HepG2 (cell line): ENCODE results near the gene TTBK1. TPM values are rescaled to one million over a fixed set of nuclear protein-coding genes. Genes with fewer than 3 reads are reported as not detected.
A peak's percentile ranks its signal among the peaks of the same experiment; 100 is the strongest.

Experiments used
- CBX2 ChIP-seq, 2 experiments: fragments of 200-600 bp in 1 of 2; sonication (generic); formaldehyde crosslinking in 1 of 2; IDR thresholded peaks; 2 replicates each; pipeline versions ENCODE4 v1.7.0 to v1.8.1; 2018 to 2022; ENCODE audit warnings: low read depth in 2 of 2, low read length in 1 of 2, mild to moderate bottlenecking in 1 of 2, missing genetic modification reagents in 1 of 2
- CENPX ChIP-seq: sonication (generic); formaldehyde crosslinking; IDR thresholded peaks from 2 replicates; pipeline ENCODE4 v1.9.0; 2021; ENCODE audit warnings: mild to moderate bottlenecking, missing genetic modification reagents, moderate library complexity
- CHD2 ChIP-seq: IDR thresholded peaks from 2 replicates; pipeline ENCODE4 v1.6.1; 2011; ENCODE audit warnings: low read depth, low read length, improper control_type of control experiment
- ETV5 ChIP-seq: IDR thresholded peaks from 2 replicates; pipeline ENCODE4 v1.6.1; 2018; ENCODE audit warnings: missing biosample characterization, missing genetic modification reagents, inconsistent platforms, borderline replicate concordance
- GATAD2A ChIP-seq: IDR thresholded peaks from 2 replicates; pipeline ENCODE4 v1.6.1; 2016
- NBN ChIP-seq: fragments of 450-650 bp; conservative IDR thresholded peaks from 2 replicates; pipeline ENCODE4 v1.6.1; 2017
- RBFOX2 ChIP-seq: fragments of 200-400 bp; formaldehyde crosslinking; IDR thresholded peaks from 2 replicates; pipeline ENCODE4 v1.6.1; 2017; ENCODE audit warnings: low read depth, mild to moderate bottlenecking, low read length
- REL ChIP-seq: sonication (generic); formaldehyde crosslinking; conservative IDR thresholded peaks from 2 replicates; pipeline ENCODE4 v1.8.0; 2022; ENCODE audit warnings: mild to moderate bottlenecking, missing genetic modification reagents, moderate library complexity
- SMC3 ChIP-seq: IDR thresholded peaks from 2 replicates; pipeline ENCODE4 v1.6.1; 2011; ENCODE audit warnings: low read length, improper control_type of control experiment
- TAF1 ChIP-seq: sonication (generic); formaldehyde crosslinking; IDR thresholded peaks from 2 replicates; pipeline ENCODE4 v1.4.0; 2020; ENCODE audit warnings: missing genetic modification reagents
- ZIK1 ChIP-seq: sonication (generic); formaldehyde crosslinking; IDR thresholded peaks from 2 replicates; pipeline ENCODE4 v1.5.0; 2020; ENCODE audit warnings: mild to moderate bottlenecking, low read depth, missing genetic modification reagents, borderline replicate concordance
- ZMYM4 ChIP-seq: sonication (generic); formaldehyde crosslinking; IDR thresholded peaks from 2 replicates; pipeline ENCODE4 v1.8.1; 2023; ENCODE audit warnings: mild to moderate bottlenecking, missing genetic modification reagents
- ZNF326 ChIP-seq: sonication (generic); formaldehyde crosslinking; IDR thresholded peaks from 2 replicates; pipeline ENCODE4 v1.4.0; 2020; ENCODE audit warnings: missing genetic modification reagents, borderline replicate concordance
- ZNF547 ChIP-seq: sonication (generic); formaldehyde crosslinking; IDR thresholded peaks from 2 replicates; pipeline ENCODE4 v1.5.1; 2020; ENCODE audit warnings: mild to moderate bottlenecking, missing genetic modification reagents
- ZNF737 ChIP-seq: sonication (generic); formaldehyde crosslinking; IDR thresholded peaks from 2 replicates; pipeline ENCODE4 v1.5.0; 2020; ENCODE audit warnings: missing genetic modification reagents, mild to moderate bottlenecking, borderline replicate concordance
- ZNF816 ChIP-seq: sonication (generic); formaldehyde crosslinking; IDR thresholded peaks from 2 replicates; pipeline ENCODE4 v1.8.0; 2022; ENCODE audit warnings: missing genetic modification reagents, mild to moderate bottlenecking, borderline replicate concordance
- ZNF878 ChIP-seq: sonication (generic); formaldehyde crosslinking; IDR thresholded peaks from 2 replicates; pipeline ENCODE4 v1.8.1; 2023; ENCODE audit warnings: mild to moderate bottlenecking, missing genetic modification reagents, moderate library complexity
- ZSCAN29 ChIP-seq: sonication (generic); formaldehyde crosslinking; conservative IDR thresholded peaks from 2 replicates; pipeline ENCODE4 v1.4.0; 2020; ENCODE audit warnings: mild to moderate bottlenecking, missing genetic modification reagents
- polyA plus RNA-seq, 8 experiments: library from polyadenylated mRNA; depleted of rRNA in 3 of 8; stranded (reverse) in 7 of 8; unstranded in 1 of 8; fragments of >200 nt; fragmentation: Illumina TruSeq in 4 of 8; extraction: Trizol in 4 of 8; gene quantifications; 2 replicates each; pipeline versions ENCODE4 v1.2.1 to v1.2.3, GENCODE V29; 2011 to 2016; ENCODE audit warnings: low read depth in 4 of 8, missing spikeins in 1 of 8, mixed read lengths in 1 of 8; ENCODE audit not compliant: insufficient read depth in 1 of 8
- total RNA-seq, 5 experiments: library from RNA; depleted of rRNA; stranded (reverse); fragments of >200 nt; fragmentation: Illumina TruSeq; extraction: Trizol; gene quantifications; 2 replicates each; pipeline ENCODE4 v1.2.3, GENCODE V29; 2016; ENCODE audit warnings: low read depth in 1 of 5
- TF ChIP-seq, protein P1 (sequence below): sonication (generic); formaldehyde crosslinking; IDR thresholded peaks from 2 replicates; pipeline ENCODE4 v1.4.0; 2020; ENCODE audit warnings: missing genetic modification reagents
- TF ChIP-seq, protein P2 (sequence below): sonication (generic); formaldehyde crosslinking; IDR thresholded peaks from 2 replicates; pipeline ENCODE4 v1.4.0; 2020; ENCODE audit warnings: missing genetic modification reagents, borderline replicate concordance
- TF ChIP-seq, protein P3 (sequence below): sonication (generic); formaldehyde crosslinking; IDR thresholded peaks from 2 replicates; pipeline ENCODE4 v1.4.0; 2020; ENCODE audit warnings: missing genetic modification reagents, borderline replicate concordance

TTBK1 gene
- total and polyA plus RNA-seq, 2 of the 13 experiments (the other 11 are each of a cell fraction or from before 2014, with no cell fraction given): 0.24 to 0.33 TPM

DNA sequence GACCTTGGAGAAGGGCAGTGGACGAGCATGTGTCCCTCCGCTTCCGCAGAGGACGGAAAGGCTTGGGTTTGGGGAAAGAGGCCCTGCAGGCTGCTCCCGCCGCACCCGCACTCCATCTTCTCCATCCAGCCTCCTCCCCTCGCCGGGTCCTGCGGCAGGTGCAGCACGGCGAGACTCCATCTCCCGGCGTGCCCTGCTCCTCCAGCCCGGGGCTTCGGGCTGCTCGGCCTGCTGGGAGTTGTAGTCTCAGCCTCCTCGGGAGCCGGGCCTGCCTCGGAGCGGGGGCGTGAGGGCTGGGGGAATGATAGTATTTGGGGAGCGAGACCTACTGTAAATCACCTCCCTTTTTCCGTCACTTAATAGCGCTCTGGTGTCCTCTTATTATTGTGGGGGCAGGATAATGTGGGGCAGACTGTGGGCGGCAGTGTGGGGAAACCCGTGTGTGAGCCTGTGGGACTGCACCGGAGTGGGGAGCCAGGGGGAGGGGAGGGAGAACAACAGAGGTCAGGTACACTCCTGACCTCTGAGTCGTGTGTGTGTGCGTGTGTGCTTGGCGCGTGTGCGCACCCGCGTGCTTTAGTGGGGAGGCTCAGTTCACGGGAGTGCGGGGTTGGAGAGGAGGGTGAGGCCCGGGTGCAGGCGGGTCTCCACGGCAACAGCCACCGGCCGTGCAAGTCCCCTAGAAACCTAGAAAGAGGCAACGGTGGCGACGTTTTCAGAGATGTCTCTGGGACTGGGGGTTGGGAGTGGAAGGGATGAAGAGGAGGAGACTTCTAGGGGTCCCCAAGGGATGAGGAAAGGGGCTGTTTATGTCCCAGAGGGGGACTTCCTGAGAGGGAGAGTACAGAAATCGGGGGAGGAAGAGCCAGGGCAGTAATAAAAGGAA lies 4.1 kb downstream of the TTBK1 start (continued):
- TF ChIP-seq TAF1: peak; percentile 30; the same call in 1 of the 2 replicates
- no peak for TF ChIP-seq SMC3
- TF ChIP-seq ZMYM4: no peak
- no peak for TF ChIP-seq NBN
- TF ChIP-seq, protein P1, sequence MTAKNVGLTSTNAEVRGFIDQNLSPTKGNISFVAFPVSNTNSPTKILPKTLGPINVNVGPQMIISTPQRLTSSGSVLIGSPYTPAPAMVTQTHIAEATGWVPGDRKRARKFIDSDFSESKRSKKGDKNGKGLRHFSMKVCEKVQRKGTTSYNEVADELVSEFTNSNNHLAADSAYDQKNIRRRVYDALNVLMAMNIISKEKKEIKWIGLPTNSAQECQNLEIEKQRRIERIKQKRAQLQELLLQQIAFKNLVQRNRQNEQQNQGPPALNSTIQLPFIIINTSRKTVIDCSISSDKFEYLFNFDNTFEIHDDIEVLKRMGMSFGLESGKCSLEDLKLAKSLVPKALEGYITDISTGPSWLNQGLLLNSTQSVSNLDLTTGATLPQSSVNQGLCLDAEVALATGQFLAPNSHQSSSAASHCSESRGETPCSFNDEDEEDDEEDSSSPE (CRISPR knock-in tag): peak; percentile 54; the same call in 1 of the 2 replicates
- no peak; the same call in 1 of the 2 replicates for TF ChIP-seq CHD2
- TF ChIP-seq RBFOX2: peak; percentile 71
- TF ChIP-seq, protein P2, sequence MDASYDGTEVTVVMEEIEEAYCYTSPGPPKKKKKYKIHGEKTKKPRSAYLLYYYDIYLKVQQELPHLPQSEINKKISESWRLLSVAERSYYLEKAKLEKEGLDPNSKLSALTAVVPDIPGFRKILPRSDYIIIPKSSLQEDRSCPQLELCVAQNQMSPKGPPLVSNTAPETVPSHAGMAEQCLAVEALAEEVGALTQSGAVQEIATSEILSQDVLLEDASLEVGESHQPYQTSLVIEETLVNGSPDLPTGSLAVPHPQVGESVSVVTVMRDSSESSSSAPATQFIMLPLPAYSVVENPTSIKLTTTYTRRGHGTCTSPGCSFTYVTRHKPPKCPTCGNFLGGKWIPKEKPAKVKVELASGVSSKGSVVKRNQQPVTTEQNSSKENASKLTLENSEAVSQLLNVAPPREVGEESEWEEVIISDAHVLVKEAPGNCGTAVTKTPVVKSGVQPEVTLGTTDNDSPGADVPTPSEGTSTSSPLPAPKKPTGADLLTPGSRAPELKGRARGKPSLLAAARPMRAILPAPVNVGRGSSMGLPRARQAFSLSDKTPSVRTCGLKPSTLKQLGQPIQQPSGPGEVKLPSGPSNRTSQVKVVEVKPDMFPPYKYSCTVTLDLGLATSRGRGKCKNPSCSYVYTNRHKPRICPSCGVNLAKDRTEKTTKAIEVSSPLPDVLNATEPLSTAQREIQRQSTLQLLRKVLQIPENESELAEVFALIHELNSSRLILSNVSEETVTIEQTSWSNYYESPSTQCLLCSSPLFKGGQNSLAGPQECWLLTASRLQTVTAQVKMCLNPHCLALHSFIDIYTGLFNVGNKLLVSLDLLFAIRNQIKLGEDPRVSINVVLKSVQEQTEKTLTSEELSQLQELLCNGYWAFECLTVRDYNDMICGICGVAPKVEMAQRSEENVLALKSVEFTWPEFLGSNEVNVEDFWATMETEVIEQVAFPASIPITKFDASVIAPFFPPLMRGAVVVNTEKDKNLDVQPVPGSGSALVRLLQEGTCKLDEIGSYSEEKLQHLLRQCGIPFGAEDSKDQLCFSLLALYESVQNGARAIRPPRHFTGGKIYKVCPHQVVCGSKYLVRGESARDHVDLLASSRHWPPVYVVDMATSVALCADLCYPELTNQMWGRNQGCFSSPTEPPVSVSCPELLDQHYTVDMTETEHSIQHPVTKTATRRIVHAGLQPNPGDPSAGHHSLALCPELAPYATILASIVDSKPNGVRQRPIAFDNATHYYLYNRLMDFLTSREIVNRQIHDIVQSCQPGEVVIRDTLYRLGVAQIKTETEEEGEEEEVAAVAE (CRISPR knock-in tag): peak; percentile 63; the same call in 1 of the 2 replicates
- TF ChIP-seq ZNF547 (CRISPR knock-in tag): no peak; the same call in 1 of the 2 replicates
- no peak for TF ChIP-seq ZNF878
- TF ChIP-seq CBX2 (IDR thresholded peaks at IDR 0.05; ENCODE audit: low read depth, low read length): no peak
- no peak for TF ChIP-seq CBX2 (CRISPR knock-in tag; IDR thresholded peaks at IDR 0.05; ENCODE audit: low read depth)
- no peak for TF ChIP-seq CENPX (CRISPR knock-in tag)
- TF ChIP-seq ZNF737: no peak
- no peak for TF ChIP-seq REL (CRISPR knock-in tag)
- TF ChIP-seq ZNF326: no peak
- peak; percentile 28; the same call in 1 of the 2 replicates for TF ChIP-seq ZSCAN29 (CRISPR knock-in tag)
- TF ChIP-seq ZNF816 (CRISPR knock-in tag): 0 out of 2 replicates have a peak, but pooled peaks have one; percentile 13
- peak; percentile 18; the same call in 1 of the 2 replicates for TF ChIP-seq GATAD2A (CRISPR knock-in tag)
- no peak; the same call in 1 of the 2 replicates for TF ChIP-seq ETV5 (CRISPR knock-in tag)
- TF ChIP-seq ZIK1: no peak
- TF ChIP-seq, protein P3, sequence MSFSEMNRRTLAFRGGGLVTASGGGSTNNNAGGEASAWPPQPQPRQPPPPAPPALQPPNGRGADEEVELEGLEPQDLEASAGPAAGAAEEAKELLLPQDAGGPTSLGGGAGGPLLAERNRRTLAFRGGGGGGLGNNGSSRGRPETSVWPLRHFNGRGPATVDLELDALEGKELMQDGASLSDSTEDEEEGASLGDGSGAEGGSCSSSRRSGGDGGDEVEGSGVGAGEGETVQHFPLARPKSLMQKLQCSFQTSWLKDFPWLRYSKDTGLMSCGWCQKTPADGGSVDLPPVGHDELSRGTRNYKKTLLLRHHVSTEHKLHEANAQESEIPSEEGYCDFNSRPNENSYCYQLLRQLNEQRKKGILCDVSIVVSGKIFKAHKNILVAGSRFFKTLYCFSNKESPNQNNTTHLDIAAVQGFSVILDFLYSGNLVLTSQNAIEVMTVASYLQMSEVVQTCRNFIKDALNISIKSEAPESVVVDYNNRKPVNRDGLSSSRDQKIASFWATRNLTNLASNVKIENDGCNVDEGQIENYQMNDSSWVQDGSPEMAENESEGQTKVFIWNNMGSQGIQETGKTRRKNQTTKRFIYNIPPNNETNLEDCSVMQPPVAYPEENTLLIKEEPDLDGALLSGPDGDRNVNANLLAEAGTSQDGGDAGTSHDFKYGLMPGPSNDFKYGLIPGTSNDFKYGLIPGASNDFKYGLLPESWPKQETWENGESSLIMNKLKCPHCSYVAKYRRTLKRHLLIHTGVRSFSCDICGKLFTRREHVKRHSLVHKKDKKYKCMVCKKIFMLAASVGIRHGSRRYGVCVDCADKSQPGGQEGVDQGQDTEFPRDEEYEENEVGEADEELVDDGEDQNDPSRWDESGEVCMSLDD (CRISPR knock-in tag): no peak
